HS-27A (cell line): ENCODE measurements around the gene SSTR5.

Experiments used
- DNase-seq: peaks from one replicate; pipeline ENCODE4 v3.0.0-alpha.2; 2012; ENCODE audit warnings: low read depth, missing footprints

Gene SSTR5

GRCh38 chr16:1122398-1122765 is 49.8 kb downstream of the SSTR5 start:
- DNase-seq, result no peak

- no peak for DNase-seq
These were observed 51.1 kb downstream of the SSTR5 start for GRCh38 chr16:1123525-1124230.

GRCh38 chr16:1124291-1124690 is 51.7 kb downstream of the SSTR5 start:
- no peak for DNase-seq

GRCh38 chr16:1124795-1125194 is 52.2 kb downstream of the SSTR5 start:
- no peak for DNase-seq

- no peak for DNase-seq
These were observed 52.9 kb downstream of the SSTR5 start for GRCh38 chr16:1125471-1125870.

- DNase-seq, result no peak
These were observed 53.5 kb downstream of the SSTR5 start for GRCh38 chr16:1126044-1126443.

- no peak for DNase-seq
These were observed 54.0 kb downstream of the SSTR5 start for GRCh38 chr16:1126586-1126985.

GRCh38 chr16:1127101-1127500 is 54.6 kb downstream of the SSTR5 start:
- DNase-seq, result no peak

- no peak for DNase-seq
These were observed 55.6 kb downstream of the SSTR5 start for GRCh38 chr16:1127971-1128715.

- no peak for DNase-seq
These were observed 56.8 kb downstream of the SSTR5 start for GRCh38 chr16:1129106-1129960.

GRCh38 chr16:1130382-1130781 is 57.8 kb downstream of the SSTR5 start:
- DNase-seq, result no peak
